Measurements from ENCODE around the gene RIOX2.

RIOX2 gene

GRCh38 chr3:97954228-97954827 lies 17.9 kb downstream of the RIOX2 start:
- no peak for DNase-seq (ENCODE audit: low read depth in 1 of 2, low spot score in 1 of 2)

- DNase-seq (ENCODE audit: low read depth in 1 of 2, low spot score in 1 of 2): no peak
These were observed 19.4 kb downstream of the RIOX2 start for GRCh38 chr3:97952872-97953271.

GRCh38 chr3:97952280-97952679 lies 20.0 kb downstream of the RIOX2 start:
- no peak for DNase-seq (ENCODE audit: low read depth in 1 of 2, low spot score in 1 of 2)

GRCh38 chr3:97950360-97950759 lies 21.9 kb downstream of the RIOX2 start:
- no peak for DNase-seq (ENCODE audit: low read depth in 1 of 2, low spot score in 1 of 2)

GRCh38 chr3:97949743-97950142 lies 22.5 kb downstream of the RIOX2 start:
- DNase-seq (ENCODE audit: low read depth in 1 of 2, low spot score in 1 of 2): no peak

- no peak for DNase-seq (ENCODE audit: low read depth in 1 of 2, low spot score in 1 of 2)
These were observed 23.1 kb downstream of the RIOX2 start for GRCh38 chr3:97949110-97949485.

- DNase-seq (ENCODE audit: low read depth in 1 of 2, low spot score in 1 of 2): no peak
These were observed 23.7 kb downstream of the RIOX2 start for GRCh38 chr3:97948351-97949109.

- DNase-seq (ENCODE audit: low read depth in 1 of 2, low spot score in 1 of 2): no peak
These were observed 29.3 kb downstream of the RIOX2 start for GRCh38 chr3:97942801-97943546.

- DNase-seq (ENCODE audit: low read depth in 1 of 2, low spot score in 1 of 2): no peak
These were observed 32.2 kb downstream of the RIOX2 start for GRCh38 chr3:97940034-97940433.

GRCh38 chr3:97939401-97939800 lies 32.8 kb downstream of the RIOX2 start:
- no peak for DNase-seq (ENCODE audit: low read depth in 1 of 2, low spot score in 1 of 2)

GRCh38 chr3:97938444-97938843 lies 33.8 kb downstream of the RIOX2 start:
- DNase-seq (ENCODE audit: low read depth in 1 of 2, low spot score in 1 of 2): no peak

- no peak for DNase-seq (ENCODE audit: low read depth in 1 of 2, low spot score in 1 of 2)
These were observed 35.0 kb downstream of the RIOX2 start for GRCh38 chr3:97937205-97937604.

GRCh38 chr3:97935842-97936241 lies 36.4 kb downstream of the RIOX2 start:
- DNase-seq (ENCODE audit: low read depth in 1 of 2, low spot score in 1 of 2): no peak

GRCh38 chr3:97934980-97935695 lies 37.1 kb downstream of the RIOX2 start:
- DNase-seq (ENCODE audit: low read depth in 1 of 2, low spot score in 1 of 2): no peak

GRCh38 chr3:97932387-97932801 lies 39.8 kb downstream of the RIOX2 start:
- no peak for DNase-seq (ENCODE audit: low read depth in 1 of 2, low spot score in 1 of 2)

GRCh38 chr3:97931218-97931617 lies 41.0 kb downstream of the RIOX2 start:
- no peak for DNase-seq (ENCODE audit: low read depth in 1 of 2, low spot score in 1 of 2)

- DNase-seq (ENCODE audit: low read depth in 1 of 2, low spot score in 1 of 2): no peak
These were observed 42.2 kb downstream of the RIOX2 start for GRCh38 chr3:97930018-97930417.

GRCh38 chr3:97928986-97929385 lies 43.2 kb downstream of the RIOX2 start:
- no peak for DNase-seq (ENCODE audit: low read depth in 1 of 2, low spot score in 1 of 2)

GRCh38 chr3:97927704-97928103 lies 44.5 kb downstream of the RIOX2 start:
- no peak for DNase-seq (ENCODE audit: low read depth in 1 of 2, low spot score in 1 of 2)

GRCh38 chr3:97917813-97918536 lies 54.3 kb downstream of the RIOX2 start:
- no peak for DNase-seq (ENCODE audit: low read depth in 1 of 2, low spot score in 1 of 2)

- DNase-seq (ENCODE audit: low read depth in 1 of 2, low spot score in 1 of 2): no peak
These were observed 55.7 kb downstream of the RIOX2 start for GRCh38 chr3:97916576-97916975.
